ENCODE data around the gene PRDX5. TPM values are rescaled to one million over a fixed set of nuclear protein-coding genes. Genes with fewer than 3 reads are reported as not detected.

Gene PRDX5
- total and polyA plus RNA-seq, 9 of the 15 experiments (the other 6 are each of a cell fraction or from before 2014, with no cell fraction given) = 40.8 to 327 (median 204) TPM

DNA sequence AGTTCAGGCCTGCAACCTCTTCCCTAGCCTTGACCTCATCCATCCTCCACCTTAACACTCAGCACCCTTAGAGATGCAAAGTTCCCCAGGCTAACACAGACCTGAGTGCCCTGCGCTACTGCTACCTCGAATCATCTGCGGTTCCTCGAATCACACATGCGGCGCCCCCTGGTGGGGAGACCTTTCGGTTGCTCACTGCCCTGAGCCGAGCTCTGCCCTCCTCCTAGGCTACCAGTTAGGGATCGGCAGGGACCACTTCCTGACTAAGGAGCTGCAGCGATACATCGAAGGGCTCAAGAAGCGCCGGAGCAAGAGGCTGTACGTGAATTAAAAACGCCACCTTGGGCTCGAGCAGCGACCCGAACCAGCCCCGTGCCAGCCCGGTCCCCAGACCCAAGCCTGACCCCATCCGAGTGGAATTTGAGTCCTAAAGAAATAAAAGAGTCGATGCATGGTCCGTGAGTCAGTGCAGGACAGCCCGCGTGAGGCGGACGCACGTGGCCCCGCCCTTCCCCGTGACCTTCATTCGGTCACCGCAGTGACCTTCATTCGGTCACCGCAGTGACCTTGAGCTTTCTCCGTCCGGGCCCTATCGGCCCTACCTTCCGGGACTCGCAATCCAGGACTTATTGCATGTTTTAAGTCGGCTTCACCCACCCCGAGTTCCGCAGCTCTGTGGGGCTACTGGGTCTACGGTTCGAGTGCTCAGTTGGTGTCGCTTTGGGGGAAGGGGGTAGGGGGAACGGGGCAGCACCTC is 13.4 kb upstream of the PRDX5 start (continued):
- TF ChIP-seq ZNF592 (IDR thresholded peaks at IDR 0.05) (peak; percentile 85), FIP1L1 (IDR thresholded peaks at IDR 0.05; ENCODE audit: low read depth, low read length, poor library complexity, severe bottlenecking) (no peak), CBX3 (IDR thresholded peaks at IDR 0.05; ENCODE audit: borderline replicate concordance in 1 of 2, low read length in 2 of 2) (no peak), HIVEP1 (CRISPR knock-in tag; IDR thresholded peaks at IDR 0.05) (no peak), THRB (CRISPR knock-in tag; conservative IDR thresholded peaks at IDR 0.05) (no peak), CREBBP (IDR thresholded peaks at IDR 0.05; ENCODE audit: low read depth, low read length) (no peak), NFYB (IDR thresholded peaks at IDR 0.05; ENCODE audit: extremely low read depth, insufficient read length) (no peak), ZNF436 (CRISPR knock-in tag; IDR thresholded peaks at IDR 0.05) (no peak), SNAPC5 (CRISPR knock-in tag; IDR thresholded peaks at IDR 0.05) (no peak), EZH2 (IDR thresholded peaks at IDR 0.05; ENCODE audit: borderline replicate concordance, low read depth, low read length) (no peak), MCM3 (IDR thresholded peaks at IDR 0.05) (no peak), NUFIP1 (IDR thresholded peaks at IDR 0.05; ENCODE audit: partially characterized antibody) (no peak), TCF7 (IDR thresholded peaks at IDR 0.05; ENCODE audit: borderline replicate concordance) (no peak), ZBED1 (IDR thresholded peaks at IDR 0.05) (no peak)
- TF ChIP-seq, protein P1, sequence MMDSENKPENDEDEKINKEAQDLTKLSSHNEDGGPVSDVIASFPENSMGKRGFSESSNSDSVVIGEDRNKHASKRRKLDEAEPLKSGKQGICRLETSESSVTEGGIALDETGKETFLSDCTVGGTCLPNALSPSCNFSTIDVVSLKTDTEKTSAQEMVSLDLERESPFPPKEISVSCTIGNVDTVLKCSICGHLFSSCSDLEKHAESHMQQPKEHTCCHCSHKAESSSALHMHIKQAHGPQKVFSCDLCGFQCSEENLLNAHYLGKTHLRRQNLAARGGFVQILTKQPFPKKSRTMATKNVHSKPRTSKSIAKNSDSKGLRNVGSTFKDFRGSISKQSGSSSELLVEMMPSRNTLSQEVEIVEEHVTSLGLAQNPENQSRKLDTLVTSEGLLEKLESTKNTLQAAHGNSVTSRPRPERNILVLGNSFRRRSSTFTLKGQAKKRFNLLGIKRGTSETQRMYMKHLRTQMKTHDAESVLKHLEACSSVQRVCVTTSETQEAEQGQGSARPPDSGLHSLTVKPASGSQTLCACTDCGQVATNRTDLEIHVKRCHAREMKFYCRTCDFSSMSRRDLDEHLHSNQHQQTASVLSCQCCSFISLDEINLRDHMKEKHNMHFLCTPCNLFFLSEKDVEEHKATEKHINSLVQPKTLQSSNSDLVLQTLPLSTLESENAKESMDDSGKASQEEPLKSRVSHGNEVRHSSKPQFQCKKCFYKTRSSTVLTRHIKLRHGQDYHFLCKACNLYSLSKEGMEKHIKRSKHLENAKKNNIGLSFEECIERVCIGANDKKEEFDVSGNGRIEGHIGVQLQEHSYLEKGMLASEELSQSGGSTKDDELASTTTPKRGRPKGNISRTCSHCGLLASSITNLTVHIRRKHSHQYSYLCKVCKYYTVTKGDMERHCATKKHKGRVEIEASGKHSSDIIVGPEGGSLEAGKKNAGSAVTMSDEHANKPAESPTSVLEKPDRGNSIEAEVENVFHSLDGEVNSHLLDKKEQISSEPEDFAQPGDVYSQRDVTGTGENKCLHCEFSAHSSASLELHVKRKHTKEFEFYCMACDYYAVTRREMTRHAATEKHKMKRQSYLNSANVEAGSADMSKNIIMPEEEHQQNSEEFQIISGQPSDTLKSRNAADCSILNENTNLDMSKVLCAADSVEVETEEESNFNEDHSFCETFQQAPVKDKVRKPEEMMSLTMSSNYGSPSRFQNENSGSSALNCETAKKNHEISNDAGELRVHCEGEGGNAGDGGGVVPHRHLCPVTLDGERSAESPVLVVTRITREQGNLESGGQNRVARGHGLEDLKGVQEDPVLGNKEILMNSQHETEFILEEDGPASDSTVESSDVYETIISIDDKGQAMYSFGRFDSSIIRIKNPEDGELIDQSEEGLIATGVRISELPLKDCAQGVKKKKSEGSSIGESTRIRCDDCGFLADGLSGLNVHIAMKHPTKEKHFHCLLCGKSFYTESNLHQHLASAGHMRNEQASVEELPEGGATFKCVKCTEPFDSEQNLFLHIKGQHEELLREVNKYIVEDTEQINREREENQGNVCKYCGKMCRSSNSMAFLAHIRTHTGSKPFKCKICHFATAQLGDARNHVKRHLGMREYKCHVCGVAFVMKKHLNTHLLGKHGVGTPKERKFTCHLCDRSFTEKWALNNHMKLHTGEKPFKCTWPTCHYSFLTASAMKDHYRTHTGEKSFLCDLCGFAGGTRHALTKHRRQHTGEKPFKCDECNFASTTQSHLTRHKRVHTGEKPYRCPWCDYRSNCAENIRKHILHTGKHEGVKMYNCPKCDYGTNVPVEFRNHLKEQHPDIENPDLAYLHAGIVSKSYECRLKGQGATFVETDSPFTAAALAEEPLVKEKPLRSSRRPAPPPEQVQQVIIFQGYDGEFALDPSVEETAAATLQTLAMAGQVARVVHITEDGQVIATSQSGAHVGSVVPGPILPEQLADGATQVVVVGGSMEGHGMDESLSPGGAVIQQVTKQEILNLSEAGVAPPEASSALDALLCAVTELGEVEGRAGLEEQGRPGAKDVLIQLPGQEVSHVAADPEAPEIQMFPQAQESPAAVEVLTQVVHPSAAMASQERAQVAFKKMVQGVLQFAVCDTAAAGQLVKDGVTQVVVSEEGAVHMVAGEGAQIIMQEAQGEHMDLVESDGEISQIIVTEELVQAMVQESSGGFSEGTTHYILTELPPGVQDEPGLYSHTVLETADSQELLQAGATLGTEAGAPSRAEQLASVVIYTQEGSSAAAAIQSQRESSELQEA (IDR thresholded peaks at IDR 0.05; ENCODE audit: low read depth) = no peak
